Astrocyte (in vitro differentiated cells and primary cell): Measurements from ENCODE around the gene SCGB1A1. TPM values are rescaled to one million over a fixed set of nuclear protein-coding genes. Genes with fewer than 3 reads are reported as not detected.

Source experiments
- DNase-seq: peaks from one replicate; pipeline ENCODE4 v3.0.0-alpha.2; 2010; ENCODE audit warnings: low read depth
- FAIRE-seq: peaks from 2 replicates; lab custom pipeline; 2011; peaks lifted over from hg19 to GRCh38; lab: Jason Lieb, UNC
- H2AFZ ChIP-seq: 2 replicates; pipeline ENCODE4 v1.6.0; 2012; ENCODE audit warnings: low read depth, low read length, inconsistent platforms
- H3K27ac ChIP-seq: 2 replicates; pipeline ENCODE4 v1.5.1; 2011; ENCODE audit warnings: low read depth, low read length, inconsistent platforms
- H3K27me3 ChIP-seq: 2 replicates; pipeline ENCODE4 v1.6.0; 2011; ENCODE audit warnings: low read length, inconsistent platforms; ENCODE audit not compliant: insufficient read depth
- H3K36me3 ChIP-seq: 2 replicates; pipeline ENCODE4 v1.5.1; 2011; ENCODE audit warnings: low read length, inconsistent platforms; ENCODE audit not compliant: insufficient read depth
- H3K4me1 ChIP-seq: 2 replicates; pipeline ENCODE4 v1.5.1; 2011; ENCODE audit warnings: low read length, inconsistent platforms; ENCODE audit not compliant: insufficient read depth
- H3K4me2 ChIP-seq: 2 replicates; pipeline ENCODE4 v1.6.0; 2012; ENCODE audit warnings: low read length, inconsistent platforms
- H3K4me3 ChIP-seq: 2 replicates; pipeline ENCODE4 v1.5.1; 2011; ENCODE audit warnings: low read depth, mild to moderate bottlenecking, low read length, inconsistent platforms; ENCODE audit not compliant: insufficient read depth
- H3K79me2 ChIP-seq: 2 replicates; pipeline ENCODE4 v1.6.0; 2012; ENCODE audit warnings: mild to moderate bottlenecking, low read length, inconsistent platforms; ENCODE audit not compliant: insufficient read depth
- H3K9ac ChIP-seq: 2 replicates; pipeline ENCODE4 v1.6.0; 2012; ENCODE audit warnings: mild to moderate bottlenecking, low read length, inconsistent platforms
- H3K9me3 ChIP-seq: 2 replicates; pipeline ENCODE4 v1.5.1; 2012; ENCODE audit warnings: low read depth, mild to moderate bottlenecking, low read length, inconsistent platforms; ENCODE audit not compliant: insufficient read depth
- H4K20me1 ChIP-seq: 2 replicates; pipeline ENCODE4 v1.6.0; 2012; ENCODE audit warnings: low read length, inconsistent platforms; ENCODE audit not compliant: insufficient read depth
- H3K27ac Mint-ChIP-seq: one replicate; pipeline ENCODE4 v1.8.0; 2021; ENCODE audit warnings: mild to moderate bottlenecking, mixed read lengths; ENCODE audit not compliant: unreplicated experiment
- H3K27me3 Mint-ChIP-seq: one replicate; pipeline ENCODE4 v1.8.0; 2021; ENCODE audit warnings: low read depth, mixed read lengths; ENCODE audit not compliant: unreplicated experiment
- H3K36me3 Mint-ChIP-seq: one replicate; pipeline ENCODE4 v1.8.0; 2021; ENCODE audit warnings: low read depth, mixed read lengths; ENCODE audit not compliant: unreplicated experiment
- H3K4me1 Mint-ChIP-seq: one replicate; pipeline ENCODE4 v1.8.0; 2021; ENCODE audit warnings: low read depth, mixed read lengths; ENCODE audit not compliant: unreplicated experiment
- H3K4me3 Mint-ChIP-seq: one replicate; pipeline ENCODE4 v1.8.0; 2021; ENCODE audit warnings: mild to moderate bottlenecking, moderate library complexity, mixed read lengths; ENCODE audit not compliant: unreplicated experiment
- H3K9me3 Mint-ChIP-seq: one replicate; pipeline ENCODE4 v1.8.0; 2021; ENCODE audit warnings: mild to moderate bottlenecking, mixed read lengths; ENCODE audit not compliant: unreplicated experiment
- CTCF ChIP-seq: IDR thresholded peaks from 2 replicates; pipeline ENCODE4 v1.5.1; 2011; ENCODE audit warnings: low read depth, mild to moderate bottlenecking, inconsistent platforms, low read length, moderate library complexity; ENCODE audit not compliant: insufficient read depth
- EZH2 ChIP-seq: IDR thresholded peaks from 2 replicates; pipeline ENCODE4 v1.6.1; 2012; ENCODE audit warnings: mild to moderate bottlenecking, low read length, inconsistent platforms; ENCODE audit not compliant: insufficient read depth
- total RNA-seq: library from RNA; stranded (reverse); gene quantifications from 2 replicates; pipeline ENCODE4 v1.2.1, GENCODE V29; 2021

Gene SCGB1A1
- total RNA-seq, 1 donor from 2014 or later, result not detected

GRCh38 chr11:62409831-62410230, 9.0 kb upstream of the SCGB1A1 start:
- TF ChIP-seq EZH2, result no peak
- TF ChIP-seq CTCF, result no peak

GRCh38 chr11:62410972-62411371, 7.9 kb upstream of the SCGB1A1 start:
- Mint-ChIP-seq H3K4me1 (no peaks in the 10 kb centered on the region), H3K36me3 (no peaks in the 10 kb centered on the region), H3K9me3 (no peaks in the 10 kb centered on the region), H3K27me3 (peaks cover 4% of the 10 kb centered on the region), H3K27ac (no peak overlapping the region), H3K4me3 (no peak overlapping the region)
- Histone ChIP-seq H3K9me3 (no peaks in the 10 kb centered on the region), H3K27me3 (no peaks in the 10 kb centered on the region), H2AFZ (no peak overlapping the region), H3K9ac (no peak overlapping the region), H3K27ac (no peak overlapping the region), H3K4me2 (no peak overlapping the region), H3K4me1 (no peaks in the 10 kb centered on the region), H3K79me2 (no peaks in the 10 kb centered on the region), H3K4me3 (no peak overlapping the region), H3K36me3 (no peaks in the 10 kb centered on the region), H4K20me1 (no peaks in the 10 kb centered on the region)
- no peak for FAIRE-seq
- DNase-seq, result no peak
- TF ChIP-seq EZH2 (no peak), CTCF (no peak)

More at GRCh38 chr11:62409831-62410230, 9.0 kb upstream of the SCGB1A1 start:
- DNase-seq, result no peak
- H3K36me3 Mint-ChIP-seq, result no peaks in the 10 kb centered on the region
- FAIRE-seq, result no peak
- Histone ChIP-seq H3K27me3 (no peaks in the 10 kb centered on the region), H3K4me2 (no peak overlapping the region), H3K79me2 (no peaks in the 10 kb centered on the region), H3K27ac (no peak overlapping the region), H3K36me3 (no peaks in the 10 kb centered on the region), H3K9ac (no peak overlapping the region), H3K4me3 (no peak overlapping the region), H4K20me1 (no peaks in the 10 kb centered on the region), H3K9me3 (no peaks in the 10 kb centered on the region), H3K4me1 (no peaks in the 10 kb centered on the region), H2AFZ (no peak overlapping the region)
- H3K4me3 Mint-ChIP-seq, result no peak overlapping the region
- peaks cover 7% of the 10 kb centered on the region for H3K27me3 Mint-ChIP-seq
- no peak overlapping the region for H3K27ac Mint-ChIP-seq
- H3K4me1 Mint-ChIP-seq, result no peaks in the 10 kb centered on the region
- no peaks in the 10 kb centered on the region for H3K9me3 Mint-ChIP-seq

- no peaks in the 10 kb centered on the region for H3K9me3 Mint-ChIP-seq
- no peak for FAIRE-seq
- H3K27ac Mint-ChIP-seq, result no peak overlapping the region
- H3K4me1 Mint-ChIP-seq, result no peaks in the 10 kb centered on the region
- Histone ChIP-seq H3K27ac (no peak overlapping the region), H2AFZ (no peak overlapping the region), H3K36me3 (no peaks in the 10 kb centered on the region), H3K9ac (no peak overlapping the region), H3K4me3 (no peak overlapping the region), H3K4me1 (no peaks in the 10 kb centered on the region), H3K4me2 (no peak overlapping the region), H4K20me1 (no peaks in the 10 kb centered on the region), H3K79me2 (no peaks in the 10 kb centered on the region), H3K9me3 (no peaks in the 10 kb centered on the region), H3K27me3 (no peaks in the 10 kb centered on the region)
- no peak for DNase-seq
- peaks cover 4% of the 10 kb centered on the region for H3K27me3 Mint-ChIP-seq
- no peak for TF ChIP-seq EZH2
- TF ChIP-seq CTCF, result no peak
- H3K4me3 Mint-ChIP-seq, result no peak overlapping the region
- no peaks in the 10 kb centered on the region for H3K36me3 Mint-ChIP-seq
Observed at GRCh38 chr11:62411524-62411923, 7.3 kb upstream of the SCGB1A1 start.
